Stimulated activated naive CD8-positive, alpha-beta T cell treated with anti-CD3 and anti-CD28 coated beads, Interleukin-15, Interleukin-2, amounts not matched to agents 100 ng/mL and 50 ng/mL, for 24 hours (primary cell): ENCODE data around the gene OR52A1.
"Not testable (repeated sequence)": the region's sequence is repeated elsewhere in the genome, so short reads cannot be mapped to it uniquely, and the experiment has no call there.

Experiments used
- H3K27ac Mint-ChIP-seq: one replicate; pipeline ENCODE4 v1.8.0; 2021; ENCODE audit warnings: mild to moderate bottlenecking, mixed read lengths
- H3K27me3 Mint-ChIP-seq: one replicate; pipeline ENCODE4 v1.8.0; 2021; ENCODE audit warnings: mixed read lengths
- H3K36me3 Mint-ChIP-seq: one replicate; pipeline ENCODE4 v1.8.0; 2021; ENCODE audit warnings: low read depth, mixed read lengths
- H3K4me1 Mint-ChIP-seq: one replicate; pipeline ENCODE4 v1.8.0; 2021; ENCODE audit warnings: low read depth, mixed read lengths
- H3K4me3 Mint-ChIP-seq: one replicate; pipeline ENCODE4 v1.8.0; 2021; ENCODE audit warnings: mild to moderate bottlenecking, mixed read lengths
- H3K9me3 Mint-ChIP-seq: one replicate; pipeline ENCODE4 v1.8.0; 2021; ENCODE audit warnings: mixed read lengths

The OR52A1 gene

GRCh38 chr11:5159806-5160205 is 5.2 kb upstream of the OR52A1 start:
- H3K36me3 Mint-ChIP-seq, result no peaks in the 10 kb centered on the region
- H3K27ac Mint-ChIP-seq, result no peak overlapping the region
- H3K4me1 Mint-ChIP-seq, result no peaks in the 10 kb centered on the region
- H3K4me3 Mint-ChIP-seq, result no peak overlapping the region
- H3K27me3 Mint-ChIP-seq, result peaks cover 4% of the 10 kb centered on the region
- H3K9me3 Mint-ChIP-seq, result peaks cover 4% of the 10 kb centered on the region

- no peaks in the 10 kb centered on the region for H3K27me3 Mint-ChIP-seq
- H3K4me3 Mint-ChIP-seq, result no peak overlapping the region
- H3K36me3 Mint-ChIP-seq, result no peaks in the 10 kb centered on the region
- H3K4me1 Mint-ChIP-seq, result no peaks in the 10 kb centered on the region
- H3K27ac Mint-ChIP-seq, result no peak overlapping the region
- H3K9me3 Mint-ChIP-seq, result no peaks in the 10 kb centered on the region
Observed at GRCh38 chr11:5153574-5154431, 754 bp downstream of the OR52A1 start.

- no peaks in the 10 kb centered on the region for H3K9me3 Mint-ChIP-seq
- no peaks in the 10 kb centered on the region for H3K27me3 Mint-ChIP-seq
- no peak overlapping the region for H3K4me3 Mint-ChIP-seq
- H3K27ac Mint-ChIP-seq, result no peak overlapping the region
- H3K36me3 Mint-ChIP-seq, result no peaks in the 10 kb centered on the region
- no peaks in the 10 kb centered on the region for H3K4me1 Mint-ChIP-seq
Observed at GRCh38 chr11:5151713-5152153, 2.8 kb downstream of the OR52A1 start.

- H3K27me3 Mint-ChIP-seq, H3K4me3 Mint-ChIP-seq, H3K4me1 Mint-ChIP-seq, H3K36me3 Mint-ChIP-seq, H3K27ac Mint-ChIP-seq, H3K9me3 Mint-ChIP-seq: not testable (repeated sequence)
Observed at GRCh38 chr11:5144206-5144605, 10.4 kb downstream of the OR52A1 start.

- Mint-ChIP-seq H3K4me1 (no peaks in the 10 kb centered on the region), H3K27ac (no peak within 1 kb of the TSS), H3K9me3 (no peaks in the 10 kb centered on the region), H3K27me3 (no peaks in the 10 kb centered on the region), H3K4me3 (no peak within 1 kb of the TSS), H3K36me3 (no peaks in the 10 kb centered on the region)
Observed at GRCh38 chr11:5137996-5138395, 16.6 kb downstream of the OR52A1 start, which contains the start of gene OR52A5. Gene OR52A5, minus strand, starts transcription at chr11:5138356. Its CDS starts 5,714 bp downstream, at chr11:5132642.

GRCh38 chr11:5137014-5137413 is 17.5 kb downstream of the OR52A1 start:
- Mint-ChIP-seq H3K4me1 (no peaks in the 10 kb centered on the region), H3K36me3 (no peaks in the 10 kb centered on the region), H3K27me3 (no peaks in the 10 kb centered on the region), H3K9me3 (no peaks in the 10 kb centered on the region), H3K4me3 (no peak overlapping the region), H3K27ac (no peak overlapping the region)

- H3K36me3 Mint-ChIP-seq, result no peaks in the 10 kb centered on the region
- no peaks in the 10 kb centered on the region for H3K9me3 Mint-ChIP-seq
- H3K4me3 Mint-ChIP-seq, result no peak overlapping the region
- H3K27ac Mint-ChIP-seq, result no peak overlapping the region
- no peaks in the 10 kb centered on the region for H3K27me3 Mint-ChIP-seq
- no peaks in the 10 kb centered on the region for H3K4me1 Mint-ChIP-seq
Observed at GRCh38 chr11:5136261-5136660, 18.3 kb downstream of the OR52A1 start.

- Mint-ChIP-seq H3K4me3 (no peak overlapping the region), H3K27ac (no peak overlapping the region), H3K27me3 (no peaks in the 10 kb centered on the region), H3K36me3 (no peaks in the 10 kb centered on the region), H3K9me3 (no peaks in the 10 kb centered on the region), H3K4me1 (no peaks in the 10 kb centered on the region)
Observed at GRCh38 chr11:5131584-5132335, 22.8 kb downstream of the OR52A1 start.

GRCh38 chr11:5129457-5129877 is 25.1 kb downstream of the OR52A1 start:
- no peaks in the 10 kb centered on the region for H3K36me3 Mint-ChIP-seq
- no peaks in the 10 kb centered on the region for H3K9me3 Mint-ChIP-seq
- H3K4me1 Mint-ChIP-seq, result no peaks in the 10 kb centered on the region
- no peak overlapping the region for H3K27ac Mint-ChIP-seq
- H3K27me3 Mint-ChIP-seq, result peaks cover 9% of the 10 kb centered on the region
- no peak overlapping the region for H3K4me3 Mint-ChIP-seq

- Mint-ChIP-seq H3K27me3 (peaks cover 15% of the 10 kb centered on the region), H3K36me3 (no peaks in the 10 kb centered on the region), H3K4me1 (no peaks in the 10 kb centered on the region), H3K9me3 (no peaks in the 10 kb centered on the region), H3K4me3 (no peak overlapping the region), H3K27ac (no peak overlapping the region)
Observed at GRCh38 chr11:5124891-5125620, 29.5 kb downstream of the OR52A1 start.

- Mint-ChIP-seq H3K4me3 (no peak overlapping the region), H3K27me3 (peaks cover 15% of the 10 kb centered on the region), H3K9me3 (no peaks in the 10 kb centered on the region), H3K36me3 (no peaks in the 10 kb centered on the region), H3K27ac (no peak overlapping the region), H3K4me1 (no peaks in the 10 kb centered on the region)
Observed at GRCh38 chr11:5123802-5124521, 30.6 kb downstream of the OR52A1 start.

- Mint-ChIP-seq H3K27ac (no peak overlapping the region), H3K27me3 (peaks cover 9% of the 10 kb centered on the region), H3K4me1 (no peaks in the 10 kb centered on the region), H3K9me3 (no peaks in the 10 kb centered on the region), H3K4me3 (no peak overlapping the region), H3K36me3 (no peaks in the 10 kb centered on the region)
Observed at GRCh38 chr11:5118893-5119292, 35.7 kb downstream of the OR52A1 start.

GRCh38 chr11:5117588-5117987 is 37.0 kb downstream of the OR52A1 start:
- Mint-ChIP-seq H3K27ac (no peak overlapping the region), H3K36me3 (no peaks in the 10 kb centered on the region), H3K4me3 (no peak overlapping the region), H3K9me3 (no peaks in the 10 kb centered on the region), H3K27me3 (peaks cover 11% of the 10 kb centered on the region), H3K4me1 (no peaks in the 10 kb centered on the region)

GRCh38 chr11:5115339-5115738 is 39.2 kb downstream of the OR52A1 start:
- no peaks in the 10 kb centered on the region for H3K9me3 Mint-ChIP-seq
- H3K4me1 Mint-ChIP-seq, result no peaks in the 10 kb centered on the region
- H3K36me3 Mint-ChIP-seq, result no peaks in the 10 kb centered on the region
- peaks cover 14% of the 10 kb centered on the region for H3K27me3 Mint-ChIP-seq
- H3K4me3 Mint-ChIP-seq, result no peak overlapping the region
- no peak overlapping the region for H3K27ac Mint-ChIP-seq
